H1 (cell line): ENCODE measurements around the gene OR2M4. TPM values are rescaled to one million over a fixed set of nuclear protein-coding genes. Genes with fewer than 3 reads are reported as not detected.

Source experiments
- CTCF ChIA-PET: fragments of 300-600 bp; sonication (Branson Sonifier 250); formaldehyde crosslinking; loops from one replicate; lab custom pipeline; 2021; ENCODE audit not compliant: partially characterized antibody; lab: Charles Lee
- POLR2A ChIA-PET: fragments of 300-600 bp; sonication (Branson Sonifier 250); formaldehyde crosslinking; loops from one replicate; lab custom pipeline; 2021; ENCODE audit warnings: inconsistent platforms; ENCODE audit not compliant: partially characterized antibody; lab: Charles Lee
- DNase-seq, 2 experiments: peaks; one replicate each; pipeline versions ENCODE4 v3.0.0 to v3.0.0-alpha.2; 2010 to 2022; ENCODE audit warnings: low spot score in 2 of 2, low read depth in 1 of 2, mixed read lengths in 1 of 2
- FAIRE-seq: peaks from 2 replicates; lab custom pipeline; 2011; peaks lifted over from hg19 to GRCh38; lab: Jason Lieb, UNC
- H2AFZ ChIP-seq: 2 replicates; pipeline ENCODE4 v1.8.1; 2012; ENCODE audit warnings: low read length, inconsistent platforms
- H2AK5ac ChIP-seq: 2 replicates; pipeline ENCODE4 v1.6.1; 2013; ENCODE audit warnings: low read depth, low read length
- H2BK120ac ChIP-seq: replicated peaks from 2 replicates; pipeline ENCODE3; 2013; ENCODE audit warnings: low read depth, low read length, inconsistent platforms
- H2BK12ac ChIP-seq: 2 replicates; pipeline ENCODE4 v1.6.1; 2013; ENCODE audit warnings: low read depth, low read length
- H2BK15ac ChIP-seq: 2 replicates; pipeline ENCODE4 v1.6.1; 2013; ENCODE audit warnings: low read length
- H2BK20ac ChIP-seq: 2 replicates; pipeline ENCODE4 v1.6.1; 2013; ENCODE audit warnings: low read length
- H2BK5ac ChIP-seq: 2 replicates; pipeline ENCODE4 v1.6.1; 2013; ENCODE audit warnings: low read depth, low read length
- H3K14ac ChIP-seq: 2 replicates; pipeline ENCODE4 v1.6.1; 2013; ENCODE audit warnings: inconsistent platforms; ENCODE audit not compliant: insufficient read length
- H3K18ac ChIP-seq: 2 replicates; pipeline ENCODE4 v1.6.1; 2013; ENCODE audit warnings: low read length; ENCODE audit errors: extremely low read depth
- H3K23ac ChIP-seq: 2 replicates; pipeline ENCODE4 v1.6.1; 2013; ENCODE audit warnings: inconsistent platforms; ENCODE audit not compliant: insufficient read length
- H3K23me2 ChIP-seq: 2 replicates; pipeline ENCODE4 v1.6.1; 2013; ENCODE audit warnings: low read depth, low read length
- H3K27ac ChIP-seq: 2 replicates; pipeline ENCODE4 v1.6.1; 2011; ENCODE audit warnings: low read depth, low read length, inconsistent platforms
- H3K27me3 ChIP-seq, 4 experiments: replicated peaks in 1 of 4; 1 replicate in 1 of 4; 2 replicates in 3 of 4; pipeline versions ENCODE4 v1.6.1 to v1.8.1; 2011 to 2013; ENCODE audit warnings: low read length in 3 of 4, mild to moderate bottlenecking in 3 of 4, inconsistent platforms in 2 of 4, mixed read lengths in 2 of 4, moderate library complexity in 1 of 4; ENCODE audit not compliant: control insufficient read depth in 3 of 4, insufficient read depth in 3 of 4; ENCODE audit errors: extremely low read depth in 1 of 4
- H3K36me3 ChIP-seq, 4 experiments: 2 replicates each; pipeline versions ENCODE4 v1.6.1 to v1.8.1; 2011 to 2013; ENCODE audit warnings: mild to moderate bottlenecking in 4 of 4, low read length in 3 of 4, moderate library complexity in 2 of 4, control low read depth in 1 of 4, inconsistent platforms in 1 of 4; ENCODE audit not compliant: insufficient read depth in 4 of 4, control insufficient read depth in 2 of 4
- H3K4ac ChIP-seq: replicated peaks from 2 replicates; pipeline ENCODE3; 2013; ENCODE audit warnings: low read length, low read depth, mixed read lengths, inconsistent platforms; ENCODE audit not compliant: insufficient read length
- H3K4me1 ChIP-seq, 4 experiments: replicated peaks in 1 of 4; 1 replicate in 1 of 4; 2 replicates in 3 of 4; pipeline versions ENCODE4 v1.6.1 to v1.8.1; 2011 to 2013; ENCODE audit warnings: low read length in 3 of 4, inconsistent platforms in 2 of 4, mixed read lengths in 1 of 4; ENCODE audit not compliant: insufficient read depth in 4 of 4, control insufficient read depth in 3 of 4
- H3K4me2 ChIP-seq, 2 experiments: 2 replicates each; pipeline versions ENCODE4 v1.6.1 to v1.8.1; 2011 to 2013; ENCODE audit warnings: low read depth in 2 of 2, low read length in 2 of 2, control low read depth in 1 of 2, inconsistent platforms in 1 of 2, mild to moderate bottlenecking in 1 of 2; ENCODE audit not compliant: insufficient read depth in 1 of 2
- H3K4me3 ChIP-seq, 4 experiments: fragments of 200-600, 300-600 bp in 1 of 4; sonication (generic), shearing (Covaris generic), sonication (Bioruptor Twin) in 1 of 4; 2 replicates each; pipeline versions ENCODE4 v1.5.1 to v1.8.1; 2011 to 2016; ENCODE audit warnings: low read length in 4 of 4, low read depth in 3 of 4, control low read depth in 2 of 4, inconsistent platforms in 2 of 4, mild to moderate bottlenecking in 2 of 4, mixed read lengths in 1 of 4, moderate library complexity in 1 of 4; ENCODE audit not compliant: insufficient read depth in 2 of 4; ENCODE audit errors: extremely low read depth in 1 of 4
- H3K56ac ChIP-seq: replicated peaks from 2 replicates; pipeline ENCODE3; 2013; ENCODE audit warnings: low read depth, mild to moderate bottlenecking, mixed read lengths, low read length, inconsistent platforms; ENCODE audit not compliant: insufficient read length
- H3K79me1 ChIP-seq: 2 replicates; pipeline ENCODE4 v1.6.1; 2013; ENCODE audit warnings: low read depth, low read length, control low read depth
- H3K79me2 ChIP-seq, 2 experiments: 2 replicates each; pipeline versions ENCODE4 v1.6.1 to v1.8.1; 2012 to 2013; ENCODE audit warnings: low read length in 2 of 2, mild to moderate bottlenecking in 2 of 2, inconsistent platforms in 1 of 2; ENCODE audit not compliant: insufficient read depth in 2 of 2, control insufficient read depth in 1 of 2
- H3K9ac ChIP-seq, 4 experiments: replicated peaks in 1 of 4; 1 replicate in 1 of 4; 2 replicates in 3 of 4; pipeline versions ENCODE4 v1.6.1 to v1.8.1; 2011 to 2013; ENCODE audit warnings: low read depth in 3 of 4, low read length in 3 of 4, control low read depth in 2 of 4, mild to moderate bottlenecking in 2 of 4, moderate library complexity in 2 of 4, inconsistent platforms in 1 of 4; ENCODE audit errors: extremely low read depth in 1 of 4
- H3K9me3 ChIP-seq, 2 experiments: 2 replicates each; pipeline versions ENCODE4 v1.6.1 to v1.8.1; 2012 to 2013; ENCODE audit warnings: mild to moderate bottlenecking in 2 of 2, moderate library complexity in 2 of 2, control low read depth in 1 of 2, inconsistent platforms in 1 of 2, low read depth in 1 of 2, low read length in 1 of 2, mixed read lengths in 1 of 2; ENCODE audit not compliant: insufficient read depth in 2 of 2
- H4K20me1 ChIP-seq, 2 experiments: replicated peaks in 1 of 2; 2 replicates each; pipeline versions ENCODE3 to v1.8.1; 2011 to 2013; ENCODE audit warnings: inconsistent platforms in 2 of 2, low read length in 2 of 2, mild to moderate bottlenecking in 1 of 2; ENCODE audit not compliant: insufficient read depth in 2 of 2, control insufficient read depth in 1 of 2
- H4K5ac ChIP-seq: 2 replicates; pipeline ENCODE4 v1.6.1; 2013; ENCODE audit warnings: low read length, low read depth, mixed read lengths, inconsistent platforms; ENCODE audit not compliant: insufficient read length
- H4K8ac ChIP-seq: 2 replicates; pipeline ENCODE4 v1.8.0; 2013; ENCODE audit warnings: mild to moderate bottlenecking, moderate library complexity, low read length, inconsistent platforms; ENCODE audit not compliant: insufficient read depth; ENCODE audit errors: extremely low read depth
- H4K91ac ChIP-seq: replicated peaks from 2 replicates; pipeline ENCODE3; 2013; ENCODE audit warnings: low read length, mixed read lengths, inconsistent platforms; ENCODE audit not compliant: insufficient read length
- TAF7 ChIP-seq: optimal IDR thresholded peaks from 2 replicates; pipeline ENCODE3; 2011; ENCODE audit warnings: low read depth, mild to moderate bottlenecking, inconsistent platforms, low read length, moderate library complexity, borderline replicate concordance
- WGBS, 2 experiments: shearing (Covaris generic) in 1 of 2; methylation state at CpG; one replicate each; pipeline versions ENCODE4 v1.1.6 to v1.1.7; 2013 to 2015; ENCODE audit warnings: low lambda C conversion rate in 2 of 2, mixed read lengths in 2 of 2, inconsistent platforms in 1 of 2, low coverage in 1 of 2, missing lambda C conversion rate in 1 of 2; ENCODE audit not compliant: insufficient replicate concordance in 2 of 2, insufficient coverage in 1 of 2, insufficient read length in 1 of 2; ENCODE audit errors: extremely low coverage in 1 of 2, missing lambda C conversion rate in 1 of 2; 5-methylcytosine and 5-hydroxymethylcytosine counted together
- polyA plus RNA-seq, 7 experiments: library from polyadenylated mRNA; depleted of rRNA in 3 of 7; stranded (reverse) in 5 of 7; unstranded in 2 of 7; fragments of >200 nt in 5 of 7; fragments of 200-250 nt in 2 of 7; gene quantifications; 1 replicate in 5 of 7; 2 replicates in 1 of 7; 4 replicates in 1 of 7; pipeline versions ENCODE4 v1.2.1 to v1.2.3, GENCODE V29; 2011 to 2013; ENCODE audit warnings: missing spikeins in 2 of 7, mixed read lengths in 2 of 7
- total RNA-seq: library from RNA; stranded (reverse); fragmentation: NEBNext Ultra II Directional; extraction: Animal tissue kit (Norgen Biotek cat#: 25700); gene quantifications from 2 replicates; pipeline ENCODE4 v1.2.1, GENCODE V29; 2021

The OR2M4 gene
- total and polyA plus RNA-seq, 2 of the 8 experiments (the other 6 are each of a cell fraction or from before 2014, with no cell fraction given) = not detected

DNA sequence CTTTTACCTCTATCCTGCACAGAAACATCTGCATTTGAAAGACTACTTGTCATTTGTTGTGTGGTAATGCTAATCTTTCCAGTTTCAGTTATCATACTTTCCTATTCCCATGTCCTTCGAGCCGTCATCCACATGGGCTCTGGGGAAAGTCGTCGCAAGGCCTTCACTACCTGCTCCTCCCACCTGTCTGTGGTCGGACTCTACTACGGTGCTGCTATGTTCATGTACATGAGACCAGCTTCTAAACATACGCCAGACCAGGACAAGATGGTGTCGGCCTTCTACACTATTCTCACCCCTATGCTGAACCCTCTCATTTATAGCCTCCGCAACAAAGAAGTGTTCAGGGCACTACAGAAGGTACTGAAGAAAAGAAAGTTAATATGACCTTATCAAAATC is 8.3 kb downstream of the OR2M4 start:
- no peak overlapping the region for H2AFZ ChIP-seq
- H3K18ac ChIP-seq = no peak overlapping the region
- no peak overlapping the region for H3K56ac ChIP-seq
- no peaks in the 10 kb centered on the region for H3K36me3 ChIP-seq
- H3K4ac ChIP-seq = no peak overlapping the region
- no peak overlapping the region for H3K4me2 ChIP-seq
- H2AK5ac ChIP-seq = no peak overlapping the region
- no peak overlapping the region for H3K14ac ChIP-seq
- H3K4me3 ChIP-seq = no peak overlapping the region
- no peak overlapping the region for H2BK12ac ChIP-seq
- peaks cover 55 to 58% of the 10 kb centered on the region in 2 experiments for H3K9me3 ChIP-seq
- no peak overlapping the region for H4K91ac ChIP-seq
- no peak overlapping the region for H2BK15ac ChIP-seq
- H3K9ac ChIP-seq = no peak overlapping the region
- H3K23ac ChIP-seq = no peak overlapping the region
- no peak for FAIRE-seq
- no peaks in the 10 kb centered on the region for H3K27me3 ChIP-seq
- CTCF ChIA-PET = no interaction called here
- no peak for TF ChIP-seq TAF7
- TF ChIP-seq, all 59 proteins: peak for 0
- H3K27ac ChIP-seq = no peak overlapping the region
- POLR2A ChIA-PET = no interaction called here
- no peak overlapping the region for H2BK20ac ChIP-seq
- no peaks in the 10 kb centered on the region for H3K79me2 ChIP-seq
- no peak overlapping the region for H4K5ac ChIP-seq
- H2BK120ac ChIP-seq = no peak overlapping the region
- no peaks in the 10 kb centered on the region for H4K20me1 ChIP-seq
- no peak overlapping the region for H4K8ac ChIP-seq
- H3K4me1 ChIP-seq = no peaks in the 10 kb centered on the region
- DNase-seq = no peak
- no peaks in the 10 kb centered on the region for H3K79me1 ChIP-seq
- whole genome bisulfite sequencing, 2 experiments = 81% methylated on average over 9 of the region's 9 CpGs; no CpG with 5 or more reads in 1 of the 2 experiments
- H2BK5ac ChIP-seq = no peak overlapping the region
- no peaks in the 10 kb centered on the region for H3K23me2 ChIP-seq
